Gastroesophageal sphincter (tissue), 3 donors: ENCODE measurements around the gene SLC7A14.

Experiments
- EP300 ChIP-seq: sonication (generic); formaldehyde crosslinking; IDR thresholded peaks from one replicate; pipeline ENCODE4 v1.6.1; 2017; ENCODE audit warnings: antibody characterized with exemption, mild to moderate bottlenecking
- POLR2A ChIP-seq, 2 donors: fragments of 450-650 bp; IDR thresholded peaks; one replicate each; pipeline ENCODE4 v1.6.1; 2017; ENCODE audit warnings: antibody characterized with exemption in 2 of 2, mild to moderate bottlenecking in 2 of 2, moderate library complexity in 1 of 2
- TF ChIP-seq, protein P1 (sequence below), 4 experiments: fragments of 200-600 bp in 2 of 4; fragments of 450-650 bp in 2 of 4; sonication (generic) in 1 of 4; IDR thresholded peaks; one replicate each; pipeline ENCODE4 v1.5.1; 2017 to 2019; ENCODE audit warnings: antibody characterized with exemption in 4 of 4, mild to moderate bottlenecking in 2 of 4, moderate library complexity in 2 of 4

GRCh38 chr3:170585008-170585936 lies 603 bp downstream of the SLC7A14 start:
- TF ChIP-seq, protein P1, sequence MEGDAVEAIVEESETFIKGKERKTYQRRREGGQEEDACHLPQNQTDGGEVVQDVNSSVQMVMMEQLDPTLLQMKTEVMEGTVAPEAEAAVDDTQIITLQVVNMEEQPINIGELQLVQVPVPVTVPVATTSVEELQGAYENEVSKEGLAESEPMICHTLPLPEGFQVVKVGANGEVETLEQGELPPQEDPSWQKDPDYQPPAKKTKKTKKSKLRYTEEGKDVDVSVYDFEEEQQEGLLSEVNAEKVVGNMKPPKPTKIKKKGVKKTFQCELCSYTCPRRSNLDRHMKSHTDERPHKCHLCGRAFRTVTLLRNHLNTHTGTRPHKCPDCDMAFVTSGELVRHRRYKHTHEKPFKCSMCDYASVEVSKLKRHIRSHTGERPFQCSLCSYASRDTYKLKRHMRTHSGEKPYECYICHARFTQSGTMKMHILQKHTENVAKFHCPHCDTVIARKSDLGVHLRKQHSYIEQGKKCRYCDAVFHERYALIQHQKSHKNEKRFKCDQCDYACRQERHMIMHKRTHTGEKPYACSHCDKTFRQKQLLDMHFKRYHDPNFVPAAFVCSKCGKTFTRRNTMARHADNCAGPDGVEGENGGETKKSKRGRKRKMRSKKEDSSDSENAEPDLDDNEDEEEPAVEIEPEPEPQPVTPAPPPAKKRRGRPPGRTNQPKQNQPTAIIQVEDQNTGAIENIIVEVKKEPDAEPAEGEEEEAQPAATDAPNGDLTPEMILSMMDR (IDR thresholded peaks at IDR 0.05) = no peak
- no peak for TF ChIP-seq POLR2A (IDR thresholded peaks at IDR 0.05)
- TF ChIP-seq EP300 = no peak
